Bladder microvascular endothelial cell (primary cell): ENCODE measurements around the gene IL16. TPM values are rescaled to one million over a fixed set of nuclear protein-coding genes. Genes with fewer than 3 reads are reported as not detected.

Source experiments
- total RNA-seq: library from RNA; depleted of rRNA; stranded (reverse); fragments of >200 nt; gene quantifications from 2 replicates; pipeline ENCODE4 v1.2.3, GENCODE V29; 2014

The IL16 gene
- total RNA-seq, result 1.7 and 4.9 TPM in 2 replicates

GRCh38 chr15:81196576-81197254 is at the start of gene IL16:
Gene IL16, plus strand, starts transcription at chr15:81196879. Its CDS starts 28,521 bp downstream, at chr15:81225400.

GRCh38 chr15:81323944-81324881 is 127.5 kb downstream of the IL16 start, which contains the start of gene STARD5:
Gene STARD5, minus strand, starts transcription at chr15:81324141. Its CDS starts 42 bp downstream, at chr15:81324099.

Other genes with a start within 250 kb of the IL16 start
- 11.5 and 22.5 TPM in 2 replicates for gene MESD, start 207.1 kb upstream of the IL16 start, total RNA-seq
- 9.4 and 10.5 TPM in 2 replicates for gene TLNRD1, start 196.0 kb upstream of the IL16 start, total RNA-seq
- 0.19 and 0.65 TPM in 2 replicates for gene CFAP161, start 62.6 kb upstream of the IL16 start, total RNA-seq
- gene STARD5, start 127.3 kb downstream of the IL16 start, total RNA-seq, result 1.1 and 1.5 TPM in 2 replicates
- not detected in 2 replicates for gene TMC3, start 177.3 kb downstream of the IL16 start, total RNA-seq